Measurements from ENCODE around the gene FOXA1.

The FOXA1 gene

DNA sequence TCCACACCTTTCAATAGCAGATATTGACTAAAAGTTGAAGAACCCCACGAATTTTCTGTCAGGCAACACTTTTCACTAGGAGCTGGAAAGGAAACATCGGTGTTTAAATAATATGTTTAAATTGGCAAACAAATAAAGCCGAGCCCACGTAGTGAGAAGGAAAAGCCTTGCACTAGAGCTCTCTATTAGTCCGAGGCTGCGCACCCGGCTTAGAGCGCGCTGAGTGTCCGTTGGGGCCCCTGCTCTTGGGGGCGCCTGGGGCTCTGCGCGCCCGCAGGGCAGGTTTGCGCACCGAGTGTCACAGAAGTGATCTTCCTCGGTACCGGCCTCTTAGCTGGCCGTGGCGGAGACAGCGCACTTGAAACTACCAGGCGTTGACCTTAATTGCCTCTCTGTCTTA, 6.8 kb upstream of the FOXA1 start:
- DNase-seq: no peak

DNA sequence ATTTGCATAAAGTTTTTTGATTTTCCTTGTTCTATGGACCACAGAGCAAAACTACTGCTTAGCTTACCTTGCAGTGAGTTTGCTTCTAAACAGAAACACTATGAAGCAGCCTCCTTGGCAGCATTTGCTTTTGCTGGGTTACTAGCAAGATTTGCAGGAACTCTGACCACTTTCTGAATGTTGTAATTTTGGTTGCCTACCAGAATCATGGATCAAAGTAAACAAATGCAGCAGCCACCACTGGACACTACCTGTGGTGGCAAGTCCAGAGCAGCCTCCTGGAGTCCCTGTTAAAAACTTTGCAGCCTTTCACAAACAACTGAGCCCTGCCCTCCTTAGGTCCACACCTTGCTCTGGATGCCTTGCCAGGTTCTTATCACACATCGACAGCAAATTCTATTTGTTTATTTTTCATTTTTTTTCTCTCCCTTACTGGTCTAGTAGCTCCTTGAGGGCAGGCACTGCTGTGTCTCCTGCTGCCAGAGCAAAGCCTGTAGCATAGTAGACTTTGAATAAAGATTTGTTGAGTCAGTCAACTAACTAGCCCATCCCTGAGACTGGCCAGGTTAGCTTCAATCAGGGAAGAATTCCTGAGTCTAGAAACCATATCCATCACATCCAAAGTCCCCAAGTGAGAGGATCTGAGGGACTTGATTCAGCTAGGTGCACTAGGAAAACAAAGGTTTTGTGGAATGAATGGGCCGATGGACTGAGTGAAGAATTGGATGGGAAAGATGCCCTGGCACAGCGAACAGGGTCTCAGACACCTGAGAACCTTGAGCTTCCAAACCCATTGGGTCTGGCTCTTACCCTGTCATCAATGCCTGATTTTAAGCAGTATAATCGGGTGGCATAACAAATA, 6.1 kb upstream of the FOXA1 start:
- DNase-seq: no peak

DNA sequence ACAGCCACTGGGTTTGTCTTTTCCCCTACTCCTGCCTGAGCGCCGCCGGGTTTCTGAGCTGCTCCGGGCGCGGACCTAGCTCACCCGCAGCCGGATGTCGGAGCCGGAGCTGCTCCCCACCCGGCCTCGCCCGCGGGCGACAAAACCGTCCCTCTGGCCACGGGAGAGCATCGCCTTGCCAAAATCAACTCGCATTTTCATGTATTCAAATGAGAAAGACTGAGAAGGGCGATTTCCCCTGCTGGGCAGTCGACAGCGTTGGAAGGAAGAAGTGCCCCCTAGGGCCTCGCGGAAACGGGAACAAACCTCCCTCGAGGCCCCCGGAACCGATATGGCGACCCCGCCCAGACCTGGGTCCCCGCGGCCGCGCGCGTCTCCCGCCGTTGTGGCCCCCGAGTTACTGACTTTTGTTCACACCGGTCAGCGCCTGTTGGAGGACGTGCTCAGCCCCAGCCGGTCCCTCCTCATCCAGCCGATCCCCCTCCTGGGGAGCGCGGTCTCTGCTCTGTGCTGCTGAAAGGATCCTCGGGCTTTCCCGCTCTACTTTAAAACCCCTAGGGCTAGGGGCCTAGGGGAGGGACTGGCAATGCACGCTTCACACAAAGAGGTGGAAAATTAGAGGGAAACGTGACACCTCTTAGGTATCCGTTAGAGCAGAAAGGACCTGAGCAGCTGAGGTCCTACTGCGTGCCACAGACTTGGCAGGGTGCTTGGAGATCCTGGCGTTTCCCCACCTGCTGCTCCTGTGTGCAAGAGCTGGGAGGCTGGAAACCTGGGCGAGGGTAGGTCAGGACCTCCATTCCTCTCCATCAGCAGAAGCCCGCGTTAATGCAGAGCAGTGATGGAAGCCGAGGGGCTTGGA, 4.7 kb upstream of the FOXA1 start:
- DNase-seq: peak; percentile 49

DNA sequence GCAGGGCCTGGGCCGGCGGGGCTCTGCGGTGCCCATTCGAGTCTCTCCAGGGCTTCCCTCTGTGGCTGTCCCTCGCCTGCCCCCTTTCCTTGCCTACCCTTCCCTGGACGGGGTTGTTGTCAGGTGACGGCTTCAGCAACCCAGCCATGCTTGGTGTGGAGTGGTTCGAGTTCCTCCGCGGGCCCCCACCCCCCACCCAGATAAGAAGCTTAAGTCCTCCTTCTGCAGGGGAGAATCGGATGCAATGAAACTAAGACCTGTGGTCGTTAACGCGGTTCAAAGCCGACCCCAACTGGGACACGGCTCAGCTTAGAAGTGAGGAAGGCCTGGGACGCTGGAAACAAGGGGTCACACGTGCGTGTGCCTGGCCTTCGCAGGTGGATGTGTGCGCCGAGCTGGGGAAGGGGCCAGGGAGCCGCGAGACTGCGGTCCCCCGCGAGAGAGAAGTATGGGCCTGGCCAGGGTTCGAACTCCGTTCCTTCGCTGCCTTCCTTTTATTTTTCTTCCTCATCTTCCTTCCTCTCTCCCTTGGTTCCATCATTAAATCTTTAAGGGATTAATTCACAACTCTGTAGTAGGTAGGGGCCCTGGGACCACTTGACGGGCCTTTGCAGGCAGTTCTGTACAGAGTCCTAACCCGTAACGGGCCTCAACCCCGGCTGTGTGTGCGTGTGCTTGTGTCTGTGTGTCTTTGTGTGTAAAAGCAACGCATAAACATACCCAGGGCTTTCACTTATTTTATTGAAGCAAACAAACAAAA, 3.9 kb upstream of the FOXA1 start:
- peak; percentile 52 for DNase-seq

DNA sequence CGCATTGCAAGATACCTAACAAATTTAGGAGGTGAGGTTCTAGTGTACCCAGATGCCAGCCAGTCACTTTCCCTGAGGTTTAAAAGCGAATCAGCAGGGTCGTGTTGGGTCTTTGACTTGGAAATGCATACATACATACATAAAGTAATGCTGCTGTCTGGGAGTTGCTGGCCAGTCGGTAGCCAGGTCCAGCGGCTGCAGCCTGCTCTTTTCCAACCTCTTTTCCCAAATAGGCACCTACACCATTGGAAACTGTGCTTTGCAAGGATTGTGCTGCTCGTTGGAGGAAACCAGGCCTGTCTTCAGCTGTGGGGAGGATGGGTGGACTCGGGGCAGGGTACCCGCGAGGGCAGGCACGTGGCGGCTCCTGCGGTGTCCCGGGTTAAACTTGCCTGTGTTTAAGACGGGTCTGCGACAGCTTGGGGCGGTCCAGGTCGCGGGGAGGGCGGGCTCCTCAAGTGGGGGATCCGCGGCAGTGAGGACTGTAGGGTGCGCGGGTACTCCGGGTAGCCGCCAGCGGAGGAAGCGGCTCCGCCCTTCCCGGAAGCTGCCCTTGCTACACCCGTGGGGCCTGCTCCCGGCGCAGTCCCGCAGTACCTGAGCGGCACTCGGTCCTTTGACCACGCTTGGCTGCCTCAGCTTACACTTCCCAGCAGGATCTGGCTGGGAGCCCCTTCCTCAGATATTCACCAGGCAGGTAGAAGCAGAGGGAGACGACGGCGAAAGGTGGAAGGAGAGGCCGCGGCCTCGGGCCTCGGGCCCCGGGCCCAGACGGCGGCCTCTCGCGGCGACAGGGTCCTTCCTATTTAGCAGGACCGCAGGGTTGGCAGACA, 3.1 kb upstream of the FOXA1 start:
- DNase-seq: peak; percentile 48

DNA sequence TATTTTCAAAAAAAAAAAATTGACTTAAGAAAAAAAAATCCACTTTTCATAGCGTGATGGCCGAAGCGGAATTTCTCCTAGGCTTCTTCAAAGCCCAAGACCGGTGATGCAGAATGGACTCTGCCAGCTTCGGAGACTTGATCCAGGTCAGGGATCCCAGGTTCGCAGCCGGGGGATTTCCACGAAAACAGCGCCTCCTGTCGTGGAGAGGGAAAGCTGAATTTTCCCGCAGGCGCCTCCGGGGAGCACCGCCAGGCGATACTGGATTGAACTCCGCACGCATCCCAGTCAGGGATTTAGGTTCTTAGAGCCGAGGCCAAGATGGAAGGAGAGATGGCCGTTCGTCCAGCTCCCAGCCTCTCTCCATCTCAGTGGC, 2.5 kb upstream of the FOXA1 start:
- peak; percentile 82 for DNase-seq

DNA sequence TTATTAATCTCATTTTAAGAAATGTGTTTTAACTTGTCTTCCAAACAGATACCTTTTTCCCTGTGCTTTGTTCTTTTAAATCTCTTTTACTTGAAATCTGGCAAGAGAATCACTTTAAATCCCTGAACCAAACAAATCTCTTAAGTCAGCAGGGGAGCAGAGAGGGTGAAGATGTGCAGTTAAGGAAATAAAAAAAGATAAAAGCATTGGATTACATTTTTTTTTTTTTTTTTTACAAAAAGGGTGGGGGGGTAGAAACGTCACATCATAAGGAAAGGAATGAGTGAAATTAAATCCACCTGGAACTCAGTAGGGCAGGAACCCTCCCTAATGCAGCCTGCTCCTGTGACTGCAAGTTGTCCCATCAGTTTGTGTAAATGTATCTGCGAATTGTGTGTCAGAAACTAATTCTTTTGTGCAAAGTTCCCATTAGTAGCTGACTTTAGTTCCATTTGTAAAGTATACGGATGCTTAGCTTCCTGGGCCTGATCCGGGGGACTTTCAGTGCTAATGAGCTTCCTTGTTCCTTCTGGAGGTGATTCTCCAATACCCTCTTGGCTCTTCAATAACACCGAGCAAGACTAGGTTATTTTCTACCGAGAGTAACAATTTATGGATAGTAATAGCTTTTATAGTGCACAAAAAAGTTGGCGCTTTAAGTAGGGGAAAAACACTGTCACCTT, 1.9 kb upstream of the FOXA1 start:
- DNase-seq: peak; percentile 84

DNA sequence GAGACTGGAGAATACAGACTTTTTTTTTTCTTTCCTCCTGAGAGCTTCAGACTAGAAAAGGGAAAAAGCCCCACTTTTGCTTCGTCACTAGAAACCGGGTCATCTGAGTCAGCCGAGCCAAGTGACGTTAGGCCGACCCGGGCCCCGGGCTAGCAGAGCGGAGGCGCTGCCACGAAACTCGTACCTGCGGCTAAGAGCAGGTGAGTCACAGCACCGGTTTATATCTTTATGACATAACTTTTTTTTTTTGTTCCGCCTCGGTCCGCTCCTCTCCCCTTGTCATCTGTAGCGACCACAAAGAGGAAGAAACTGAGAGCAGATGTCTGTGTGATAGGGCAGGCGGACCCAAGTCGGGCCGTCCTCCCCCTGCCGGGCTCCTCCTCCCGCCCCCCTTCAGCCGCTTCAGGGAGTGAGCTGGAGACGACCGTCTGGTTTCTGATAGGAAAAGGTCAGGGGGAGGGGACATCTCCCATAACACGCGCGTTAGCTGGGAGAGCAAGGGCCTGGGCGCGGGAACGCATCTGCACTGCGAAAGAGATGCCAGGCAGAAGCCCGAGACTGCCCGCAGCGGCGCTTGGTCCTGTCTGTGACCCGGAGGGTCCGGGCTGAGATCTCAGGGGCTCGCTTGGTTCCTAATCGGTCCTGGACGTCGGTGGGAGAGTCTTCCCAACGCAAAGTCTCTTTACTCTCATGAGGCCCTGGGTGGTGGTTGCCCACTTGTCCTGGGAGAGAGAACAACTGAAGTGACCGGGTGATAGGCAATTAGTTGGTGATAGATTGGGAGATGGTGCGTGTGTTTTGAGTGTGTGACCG, 966 bp upstream of the FOXA1 start:
- peak; percentile 99 for DNase-seq

DNA sequence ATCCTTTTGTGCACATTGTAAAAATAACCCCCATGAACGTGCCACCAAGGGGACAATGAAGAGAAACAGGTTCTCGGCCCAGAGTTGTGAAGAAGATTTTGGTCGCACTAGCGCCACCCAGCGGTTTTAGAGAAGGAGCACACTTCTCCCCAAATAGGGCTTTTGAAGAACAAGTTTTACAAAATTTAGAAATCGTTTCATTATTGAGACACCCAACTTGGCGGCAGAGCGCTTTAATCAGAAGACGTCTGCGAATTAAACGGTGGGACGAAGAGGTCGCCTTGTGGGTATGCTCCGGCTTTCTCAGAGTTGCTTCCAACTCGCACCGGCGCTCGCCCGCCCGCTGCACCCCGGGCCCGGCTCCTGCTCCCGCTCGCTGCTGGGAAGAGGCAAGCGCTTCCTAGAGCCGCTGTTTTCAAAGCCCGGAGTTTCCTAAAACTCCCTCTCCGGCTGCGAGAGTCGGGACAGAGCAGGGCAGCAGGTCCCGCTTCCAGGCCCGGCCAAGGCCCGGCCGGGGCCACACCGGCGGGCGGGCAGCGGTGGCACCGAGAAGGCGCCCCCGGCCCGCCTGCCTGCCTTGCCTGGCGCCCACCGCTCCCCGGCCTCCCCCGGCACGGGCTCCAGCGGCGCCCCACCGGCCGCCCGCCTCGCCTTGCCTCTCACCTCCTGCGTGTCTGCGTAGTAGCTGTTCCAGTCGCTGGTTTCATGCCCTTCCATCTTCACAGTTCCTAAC, 645 bp downstream of the FOXA1 start:
- peak; percentile 98 for DNase-seq

DNA sequence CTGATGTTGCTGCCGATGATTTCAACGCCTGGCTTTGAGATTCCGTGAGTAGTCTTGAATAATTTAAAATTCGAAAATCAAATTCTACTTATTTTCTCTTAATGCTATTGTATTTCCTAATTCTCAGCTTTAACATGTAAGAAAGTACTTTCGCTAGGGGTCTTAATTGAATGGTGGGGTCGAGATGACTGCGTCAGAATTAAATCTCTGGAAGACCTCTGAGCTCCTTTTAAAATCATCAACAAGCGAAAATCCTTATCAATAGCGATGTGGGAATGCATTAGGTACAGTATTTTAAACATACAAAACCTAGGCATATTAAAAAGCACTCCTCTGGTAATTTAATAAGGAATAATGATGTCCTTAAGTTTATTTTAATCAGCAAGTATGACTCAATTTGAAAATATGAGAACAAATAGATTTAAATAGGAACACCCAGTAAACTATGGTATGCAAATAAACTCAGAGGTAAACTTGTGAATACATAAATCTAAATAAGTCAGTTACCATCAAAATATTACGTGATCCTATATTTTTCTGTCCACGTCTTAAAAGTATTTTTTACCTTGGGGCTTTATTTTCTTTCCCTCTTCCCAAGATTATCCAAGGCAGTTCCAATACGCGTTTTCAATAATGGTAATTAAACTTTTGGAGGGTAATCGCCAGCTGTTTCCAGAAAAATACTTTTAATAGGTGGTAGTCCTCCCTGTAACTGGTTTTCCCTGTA, 1.4 kb downstream of the FOXA1 start:
- peak; percentile 82 for DNase-seq

DNA sequence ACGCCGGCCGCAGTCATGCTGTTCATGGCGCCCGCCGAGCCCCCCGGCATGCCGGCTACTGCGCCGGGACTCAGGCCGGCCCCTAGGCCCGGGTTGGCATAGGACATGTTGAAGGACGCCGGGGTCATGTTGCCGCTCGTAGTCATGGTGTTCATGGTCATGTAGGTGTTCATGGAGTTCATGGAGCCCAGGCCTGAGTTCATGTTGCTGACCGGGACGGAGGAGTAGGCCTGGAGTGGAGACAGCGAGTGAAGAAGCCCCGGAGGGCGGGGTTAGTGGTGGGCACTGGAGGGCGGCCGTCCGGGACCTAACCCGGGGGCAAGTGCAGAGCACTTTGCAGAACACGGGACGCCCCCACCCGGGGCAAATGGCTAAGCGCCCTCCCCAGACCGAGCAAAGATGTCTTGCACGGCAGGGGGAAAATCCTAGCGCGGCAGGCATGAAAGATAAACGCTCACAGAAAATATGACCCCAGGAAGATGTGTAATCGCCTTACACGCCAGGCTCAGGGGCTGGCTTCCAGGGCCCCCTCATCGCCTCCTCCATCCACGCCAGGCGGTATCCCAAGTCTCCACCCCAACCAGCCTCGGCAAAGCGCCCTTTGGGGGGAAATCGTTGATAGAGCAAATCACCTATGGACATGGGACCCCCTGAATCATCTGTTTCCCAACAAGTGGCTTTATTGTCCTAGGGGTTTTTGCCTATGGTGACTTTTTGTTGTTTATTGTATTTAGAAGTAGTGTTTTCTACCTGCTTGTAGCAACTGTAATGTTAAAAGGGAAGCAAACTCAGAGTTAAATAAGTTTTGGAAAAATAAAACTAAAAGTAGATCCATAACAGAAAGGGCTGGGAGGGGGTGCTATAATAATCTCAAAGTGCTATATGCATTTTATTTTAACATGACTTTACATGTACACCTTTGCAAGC, 2.3 kb downstream of the FOXA1 start:
- DNase-seq: peak; percentile 88

DNA sequence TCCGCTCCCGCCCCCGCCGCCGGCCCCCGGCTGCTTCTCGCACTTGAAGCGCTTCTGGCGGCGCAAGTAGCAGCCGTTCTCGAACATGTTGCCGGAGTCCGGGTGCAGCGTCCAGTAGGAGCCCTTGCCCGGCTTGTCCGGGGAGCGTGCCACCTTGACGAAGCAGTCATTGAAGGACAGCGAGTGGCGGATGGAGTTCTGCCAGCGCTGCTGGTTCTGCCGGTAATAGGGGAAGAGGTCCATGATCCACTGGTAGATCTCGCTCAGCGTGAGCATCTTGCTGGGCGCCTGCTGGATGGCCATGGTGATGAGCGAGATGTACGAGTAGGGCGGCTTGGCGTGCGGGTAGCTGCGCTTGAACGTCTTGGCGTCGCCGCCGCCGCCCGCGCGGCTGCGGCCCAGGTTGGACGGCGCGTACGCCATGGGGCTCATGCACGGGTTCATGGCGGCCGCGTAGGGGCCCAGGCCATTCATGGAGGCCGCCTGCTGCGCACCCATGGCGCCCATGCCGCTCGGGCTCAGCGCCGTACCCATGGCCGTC, 3.0 kb downstream of the FOXA1 start:
- DNase-seq: peak; percentile 57

DNA sequence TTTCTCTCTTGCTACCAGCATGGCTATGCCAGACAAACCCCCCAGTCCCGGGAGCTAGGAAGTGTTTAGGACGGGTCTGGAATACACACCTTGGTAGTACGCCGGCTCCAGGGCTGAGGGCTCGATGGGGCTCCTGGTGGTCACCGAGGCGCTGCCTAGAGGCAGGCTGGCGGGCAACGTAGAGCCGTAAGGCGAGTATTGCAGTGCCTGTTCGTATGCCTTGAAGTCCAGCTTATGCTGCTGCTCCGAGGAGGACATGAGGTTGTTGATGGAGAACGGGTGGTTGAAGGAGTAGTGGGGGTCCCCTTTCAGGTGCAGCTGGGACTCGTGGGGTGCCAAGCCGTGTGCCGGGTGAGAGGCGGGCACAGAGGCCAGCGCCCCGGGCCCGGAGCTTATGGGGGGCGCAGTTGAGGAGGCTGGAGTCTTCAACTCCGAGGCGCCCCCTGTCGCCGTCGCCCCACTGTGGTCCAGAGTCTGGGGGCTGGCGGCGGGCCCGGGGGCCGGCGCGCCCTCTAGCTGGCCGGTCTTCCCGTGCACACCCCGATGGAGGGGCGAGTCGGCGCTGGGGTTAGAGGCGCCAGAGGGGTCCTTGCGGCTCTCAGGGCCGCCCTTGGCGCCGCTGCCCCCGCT, 3.6 kb downstream of the FOXA1 start:
- peak; percentile 72 for DNase-seq

DNA sequence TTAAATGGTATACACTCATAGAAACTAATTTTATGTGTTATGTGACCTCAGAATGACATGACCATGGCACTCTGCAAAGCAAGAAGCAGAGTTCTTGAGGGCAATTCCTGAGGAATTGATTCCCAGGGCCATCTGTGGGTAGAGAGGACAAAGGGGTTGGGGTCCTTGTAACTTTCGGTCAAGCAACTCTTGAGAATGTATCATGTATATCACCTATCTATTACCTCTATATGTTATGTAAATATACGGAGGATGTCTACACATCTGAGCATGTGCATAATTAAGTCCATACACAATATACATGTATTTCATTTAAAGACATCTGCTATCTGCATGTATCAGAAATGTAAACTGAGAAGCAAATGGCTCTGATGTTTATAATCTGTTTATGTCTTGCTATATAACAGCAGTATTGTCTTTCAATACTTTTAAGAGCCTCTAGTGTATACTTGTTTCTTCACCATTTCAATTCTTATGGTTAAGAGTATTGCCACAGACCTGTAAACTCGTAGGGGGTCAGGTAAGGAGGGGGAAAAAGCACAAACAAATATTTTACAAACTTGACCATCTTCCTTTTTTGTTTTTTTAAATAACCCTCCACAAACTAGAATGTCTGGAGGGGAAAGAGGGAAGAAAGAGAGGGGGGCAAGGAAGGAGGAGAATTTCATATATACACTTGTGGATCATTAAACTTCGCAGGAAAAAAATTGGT, 4.5 kb downstream of the FOXA1 start:
- peak; percentile 86 for DNase-seq

DNA sequence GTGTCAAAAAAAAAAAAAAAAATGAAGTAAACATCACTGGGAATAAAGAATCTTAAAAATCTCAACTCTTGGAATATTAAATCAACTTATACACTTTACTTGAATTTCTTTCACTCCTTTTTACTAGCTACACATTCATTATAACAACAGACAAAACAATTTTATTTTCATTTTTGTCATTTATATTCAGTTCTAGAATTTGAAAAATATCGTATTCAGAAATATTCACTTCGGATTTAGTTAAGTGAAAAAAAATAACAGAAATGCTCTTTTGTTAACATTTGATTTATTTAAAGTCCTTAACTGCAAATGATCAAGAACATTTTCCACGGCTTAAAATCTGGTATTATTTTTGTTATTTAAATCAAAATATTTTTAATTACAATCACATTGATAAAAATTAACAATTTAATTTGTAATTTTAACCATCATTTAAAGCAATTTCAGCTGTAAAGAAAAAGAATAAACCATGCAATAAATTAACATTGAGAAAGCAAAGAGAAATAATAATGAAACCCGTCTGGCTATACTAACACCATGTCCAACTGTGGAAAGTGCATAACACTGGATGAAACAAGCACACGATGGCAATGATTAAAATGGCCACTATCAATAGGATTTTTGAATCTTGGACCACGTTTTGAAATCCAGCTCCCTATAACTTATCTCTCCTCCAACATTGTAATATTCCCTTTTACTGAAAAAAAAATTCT, 5.2 kb downstream of the FOXA1 start:
- DNase-seq: peak; percentile 84
